IPS-15b (cell line): Measurements from ENCODE around the gene DEPDC4.
"Not testable (repeated sequence)": the region's sequence is repeated elsewhere in the genome, so short reads cannot be mapped to it uniquely, and the experiment has no call there.

Experiments used
- H3K27me3 ChIP-seq: one replicate; pipeline ENCODE4 v1.6.1; 2013; ENCODE audit warnings: low read length; ENCODE audit not compliant: control insufficient read depth, insufficient read depth
- H3K36me3 ChIP-seq: one replicate; pipeline ENCODE4 v1.6.1; 2013; ENCODE audit warnings: low read length; ENCODE audit not compliant: control insufficient read depth, insufficient read depth
- H3K4me1 ChIP-seq: one replicate; pipeline ENCODE4 v1.6.1; 2013; ENCODE audit warnings: mild to moderate bottlenecking, low read length; ENCODE audit not compliant: control insufficient read depth, insufficient read depth
- H3K4me3 ChIP-seq: one replicate; pipeline ENCODE4 v1.5.1; 2013; ENCODE audit warnings: low read depth, low read length
- H3K9ac ChIP-seq: one replicate; pipeline ENCODE4 v1.6.1; 2013; ENCODE audit warnings: low read depth, mild to moderate bottlenecking, low read length
- H3K9me3 ChIP-seq: one replicate; pipeline ENCODE4 v1.6.1; 2013; ENCODE audit warnings: mild to moderate bottlenecking, low read length; ENCODE audit not compliant: control insufficient read depth, insufficient read depth

Gene DEPDC4

DNA sequence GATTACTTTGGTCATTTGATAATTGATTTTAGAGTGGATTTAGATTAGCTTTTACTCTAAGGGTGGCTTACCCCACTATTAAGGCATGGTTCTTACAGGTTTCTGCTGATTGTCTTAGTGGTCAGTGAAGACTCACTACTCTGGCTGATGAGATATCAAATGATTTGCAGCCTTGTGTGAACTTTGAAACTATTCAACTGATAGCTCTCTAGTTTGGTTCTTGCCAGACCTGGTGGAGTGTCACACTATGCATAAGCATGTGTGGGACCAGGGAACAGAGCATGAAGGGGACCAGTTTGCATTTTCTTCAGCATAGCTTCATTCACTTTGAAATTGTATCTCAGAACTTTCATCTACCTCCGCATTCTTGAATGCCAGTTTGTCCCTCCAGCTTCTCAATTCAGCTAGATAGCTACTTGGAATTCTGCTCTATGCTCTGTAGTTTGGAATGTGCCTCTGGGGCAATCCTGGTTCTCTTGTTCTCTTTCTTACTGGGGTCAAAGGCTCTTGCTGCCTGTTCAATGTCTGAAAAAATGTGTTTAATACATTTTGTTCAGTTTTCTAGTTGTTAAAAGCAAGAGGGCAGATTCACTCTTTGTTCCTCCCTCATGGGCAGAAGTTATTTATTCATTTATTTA lies 12.8 kb upstream of the DEPDC4 start:
- Histone ChIP-seq H3K27me3 (no peaks in the 10 kb centered on the region), H3K9me3 (no peaks in the 10 kb centered on the region), H3K9ac (no peak overlapping the region), H3K4me3 (no peak overlapping the region), H3K4me1 (peaks cover 5% of the 10 kb centered on the region), H3K36me3 (no peaks in the 10 kb centered on the region)

DNA sequence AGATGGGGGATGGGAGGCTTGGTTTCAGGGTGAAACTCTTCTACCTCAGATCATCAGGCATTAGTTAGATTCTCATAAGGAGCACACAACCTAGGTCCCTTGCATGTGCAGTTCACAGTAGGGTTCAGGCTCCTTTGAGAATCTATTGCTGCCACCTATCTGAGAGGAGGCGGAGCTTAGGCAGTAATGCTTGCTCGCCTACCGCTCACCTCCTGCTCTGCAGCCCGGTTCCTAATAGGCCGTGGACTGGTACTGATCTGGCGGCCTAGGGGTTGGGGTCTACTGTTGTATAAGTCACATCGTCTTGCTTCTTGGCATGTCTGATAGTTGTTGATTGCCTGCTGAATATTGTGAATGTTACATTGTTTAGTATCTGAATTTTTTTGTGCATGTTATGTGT lies 12.3 kb upstream of the DEPDC4 start:
- H3K9me3 ChIP-seq: no peaks in the 10 kb centered on the region
- H3K9ac ChIP-seq: no peak overlapping the region
- no peaks in the 10 kb centered on the region for H3K27me3 ChIP-seq
- peaks cover 5% of the 10 kb centered on the region for H3K4me1 ChIP-seq
- H3K4me3 ChIP-seq: no peak overlapping the region
- H3K36me3 ChIP-seq: no peaks in the 10 kb centered on the region

GRCh38 chr12:100274291-100274690 lies 7.4 kb upstream of the DEPDC4 start:
- peaks cover 2% of the 10 kb centered on the region for H3K4me1 ChIP-seq
- no peaks in the 10 kb centered on the region for H3K36me3 ChIP-seq
- H3K4me3 ChIP-seq: no peak overlapping the region
- no peaks in the 10 kb centered on the region for H3K27me3 ChIP-seq
- no peaks in the 10 kb centered on the region for H3K9me3 ChIP-seq
- H3K9ac ChIP-seq: no peak overlapping the region

DNA sequence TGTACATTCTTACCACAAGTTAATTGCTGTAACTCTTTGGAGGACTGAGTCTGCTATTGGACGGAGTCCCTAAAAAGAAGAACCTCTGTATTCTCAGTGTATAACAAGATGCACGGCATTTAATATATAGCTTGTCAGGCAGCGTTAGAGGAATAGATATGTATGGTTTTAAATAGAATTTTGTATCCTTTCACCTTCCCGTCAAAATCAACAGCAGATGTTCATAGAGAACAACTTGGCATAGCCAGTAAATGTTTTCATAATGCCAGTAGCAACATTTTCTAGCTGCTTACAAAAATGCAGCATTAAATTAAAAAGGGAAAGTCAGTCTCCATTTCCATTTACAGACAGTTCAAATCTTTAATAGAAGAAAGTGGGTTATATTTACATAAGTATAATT lies 6.9 kb upstream of the DEPDC4 start:
- H3K4me3 ChIP-seq: no peak overlapping the region
- no peaks in the 10 kb centered on the region for H3K9me3 ChIP-seq
- H3K36me3 ChIP-seq: no peaks in the 10 kb centered on the region
- H3K27me3 ChIP-seq: no peaks in the 10 kb centered on the region
- H3K9ac ChIP-seq: no peak overlapping the region
- H3K4me1 ChIP-seq: peaks cover 6% of the 10 kb centered on the region

GRCh38 chr12:100268835-100269564 lies 2.1 kb upstream of the DEPDC4 start:
- Histone ChIP-seq H3K36me3 (no peaks in the 10 kb centered on the region), H3K4me1 (peaks cover 10% of the 10 kb centered on the region), H3K9ac (no peak overlapping the region), H3K4me3 (peak overlapping the region; percentile 91), H3K27me3 (no peaks in the 10 kb centered on the region), H3K9me3 (no peaks in the 10 kb centered on the region)

DNA sequence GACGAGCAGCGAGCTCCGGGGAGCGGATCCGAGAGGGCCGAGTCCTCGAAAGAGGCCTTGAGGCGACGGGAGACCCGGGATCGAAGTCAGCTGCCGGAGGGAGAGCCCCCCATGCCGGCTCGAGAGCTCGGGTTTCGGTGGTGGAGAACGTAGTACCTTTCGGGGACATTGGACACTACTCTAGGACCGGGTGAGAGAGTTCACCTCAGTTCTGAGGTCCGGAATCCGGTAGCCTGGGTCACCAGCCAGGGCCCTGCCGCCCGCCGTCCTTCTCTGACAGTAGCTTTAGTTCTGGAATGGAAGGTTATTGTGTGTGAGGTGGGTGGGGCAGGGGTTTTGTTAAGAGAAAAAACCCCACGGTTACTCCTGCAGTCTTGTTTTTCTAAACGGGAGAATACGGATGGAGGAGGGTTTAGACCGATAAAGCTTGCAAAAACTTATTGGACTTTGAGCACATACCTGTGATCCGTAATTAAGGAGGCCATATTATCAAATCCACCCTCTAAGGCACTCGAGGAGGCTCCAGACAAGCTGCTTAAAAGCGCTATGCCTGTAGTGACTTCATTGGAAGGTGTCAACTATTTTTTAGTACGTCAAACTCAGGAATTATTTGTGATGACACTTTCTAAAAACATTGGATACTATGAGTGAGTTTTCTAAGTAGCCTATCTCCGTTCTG lies 863 bp upstream of the DEPDC4 start:
- Histone ChIP-seq H3K27me3 (no peaks in the 10 kb centered on the region), H3K9ac (peak overlapping the region; percentile 77), H3K4me1 (peaks cover 10% of the 10 kb centered on the region), H3K4me3 (peak overlapping the region; percentile 91), H3K36me3 (no peaks in the 10 kb centered on the region), H3K9me3 (no peaks in the 10 kb centered on the region)

DNA sequence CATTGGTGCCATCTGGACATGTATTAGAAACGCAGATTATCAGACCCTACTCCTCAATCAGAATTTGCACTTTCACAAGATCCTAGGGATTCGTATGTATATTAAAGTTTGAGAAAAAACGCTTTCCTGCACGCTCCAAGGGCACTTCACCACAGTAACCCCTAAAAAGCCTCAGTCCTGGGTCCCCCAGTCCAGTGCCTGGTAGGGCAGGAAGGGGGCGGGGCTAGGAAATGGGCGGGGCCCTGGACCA lies 369 bp downstream of the DEPDC4 start:
- peak overlapping the region; percentile 91 for H3K4me3 ChIP-seq
- no peaks in the 10 kb centered on the region for H3K27me3 ChIP-seq
- H3K9me3 ChIP-seq: no peaks in the 10 kb centered on the region
- H3K9ac ChIP-seq: peak overlapping the region; percentile 77
- no peaks in the 10 kb centered on the region for H3K36me3 ChIP-seq
- peaks cover 10% of the 10 kb centered on the region for H3K4me1 ChIP-seq

DNA sequence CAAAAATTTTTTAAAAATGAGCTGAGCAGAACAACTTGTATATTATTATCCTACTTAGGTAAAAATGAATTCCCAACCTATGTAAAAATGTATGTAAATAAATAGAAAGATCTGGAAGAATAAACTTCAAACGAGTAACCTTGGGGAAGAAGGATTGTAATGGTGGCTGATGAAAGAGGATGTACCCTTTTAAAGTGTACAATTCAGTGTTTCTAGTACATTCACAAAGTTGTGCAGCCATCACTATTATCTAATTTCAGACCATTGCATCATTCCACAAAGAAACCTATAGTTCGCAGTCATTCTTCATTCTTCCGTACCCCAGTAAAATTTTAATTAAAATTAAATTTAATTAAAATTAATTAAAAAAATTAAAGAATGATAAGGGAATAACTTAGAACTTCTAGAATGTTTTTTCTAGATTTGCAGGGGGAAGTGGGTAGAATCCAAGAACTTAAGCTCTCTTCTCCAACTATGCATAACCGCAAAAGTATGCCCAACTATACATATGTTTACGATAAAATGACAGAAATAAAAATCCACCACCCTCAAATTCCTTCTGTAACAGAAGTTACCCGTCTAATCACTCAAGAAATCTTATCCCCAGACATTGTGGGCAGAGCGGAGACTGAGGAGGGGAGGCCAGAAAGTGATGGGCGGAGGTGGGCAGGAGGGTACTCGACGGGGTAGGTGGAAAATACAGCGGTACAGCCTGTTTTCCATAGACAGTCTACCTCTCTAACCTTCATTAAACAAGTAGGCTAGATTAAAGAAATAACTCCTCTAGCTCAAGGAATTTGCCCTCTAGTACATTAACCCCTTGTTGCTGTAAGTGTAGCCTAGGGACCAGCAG lies 921 bp downstream of the DEPDC4 start:
- Histone ChIP-seq H3K4me1 (peaks cover 10% of the 10 kb centered on the region), H3K9me3 (no peaks in the 10 kb centered on the region), H3K27me3 (no peaks in the 10 kb centered on the region), H3K4me3 (peak overlapping the region; percentile 91), H3K9ac (peak overlapping the region; percentile 77), H3K36me3 (no peaks in the 10 kb centered on the region)

- not testable (repeated sequence) for H3K9ac ChIP-seq, H3K36me3 ChIP-seq, H3K9me3 ChIP-seq, H3K27me3 ChIP-seq, H3K4me1 ChIP-seq, H3K4me3 ChIP-seq
These were observed 1.8 kb downstream of the DEPDC4 start for GRCh38 chr12:100265107-100265506.

DNA sequence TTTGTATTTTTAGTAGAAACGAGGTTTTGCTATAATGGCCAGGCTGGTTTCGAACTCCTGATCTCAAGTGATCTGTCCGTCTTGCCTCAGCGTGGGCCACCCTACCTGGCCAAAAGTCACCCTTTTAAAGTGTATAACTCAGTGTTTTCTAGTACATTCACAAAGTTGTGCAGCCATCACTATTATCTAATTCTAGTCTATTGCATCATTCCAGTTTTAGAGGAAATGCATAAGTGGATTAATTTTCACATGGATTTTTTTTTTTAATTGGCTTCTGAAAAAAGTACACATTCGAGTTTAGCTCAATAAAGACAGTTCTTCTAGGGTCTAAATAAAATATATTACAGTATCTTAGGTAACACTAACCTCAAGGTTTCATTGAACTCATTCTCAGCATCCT lies 3.7 kb downstream of the DEPDC4 start:
- Histone ChIP-seq H3K36me3 (no peaks in the 10 kb centered on the region), H3K9ac (no peak overlapping the region), H3K4me3 (no peak overlapping the region), H3K4me1 (no peaks in the 10 kb centered on the region), H3K9me3 (no peaks in the 10 kb centered on the region), H3K27me3 (no peaks in the 10 kb centered on the region)

GRCh38 chr12:100258127-100258526 lies 8.8 kb downstream of the DEPDC4 start:
- no peak overlapping the region for H3K9ac ChIP-seq
- H3K4me1 ChIP-seq: no peaks in the 10 kb centered on the region
- H3K9me3 ChIP-seq: no peaks in the 10 kb centered on the region
- H3K27me3 ChIP-seq: no peaks in the 10 kb centered on the region
- H3K36me3 ChIP-seq: no peaks in the 10 kb centered on the region
- H3K4me3 ChIP-seq: no peak overlapping the region
